Measurements from ENCODE around the gene KBTBD8. TPM values are rescaled to one million over a fixed set of nuclear protein-coding genes. Genes with fewer than 3 reads are reported as not detected.

Gene KBTBD8
- total and polyA plus RNA-seq, 2 donors (not counting 1 experiment from before 2014, with no cell fraction given) = 27.6 to 31.6 TPM

- H3K4me3 Mint-ChIP-seq = no peak overlapping the region
- Histone ChIP-seq H3K27ac (ENCODE audit: low read length in 2 of 2) (no peak overlapping the region), H3K27me3 (replicated peaks in 1 of 4; ENCODE audit: control extremely low read depth in 1 of 4, control insufficient read depth in 3 of 4, insufficient read depth in 4 of 4, low read length in 3 of 4) (no peaks in the 10 kb centered on the region), H3K4me3 (ENCODE audit: control extremely low read depth in 1 of 5, extremely low read depth in 1 of 5, insufficient read depth in 1 of 5, low read depth in 2 of 5, low read length in 4 of 5) (no peak overlapping the region), H3K4me2 (replicated peaks; ENCODE audit: low read depth, low read length, poor library complexity, severe bottlenecking) (no peak overlapping the region), H3K9me3 (ENCODE audit: control extremely low read depth in 1 of 3, control insufficient read depth in 2 of 3, insufficient read depth in 1 of 3, low read length in 2 of 3) (peaks cover 0 to 3% (median 0%) of the 10 kb centered on the region in 3 donors), H3K79me2 (ENCODE audit: control insufficient read depth, insufficient read depth, low read length) (no peaks in the 10 kb centered on the region), H3K9ac (ENCODE audit: low read length) (no peak overlapping the region), H4K20me1 (ENCODE audit: control insufficient read depth, insufficient read depth, low read length, poor library complexity, severe bottlenecking) (no peaks in the 10 kb centered on the region), H2AFZ (ENCODE audit: insufficient read depth, low read depth, low read length, poor library complexity, severe bottlenecking) (no peak overlapping the region), H3K4me1 (ENCODE audit: control insufficient read depth in 2 of 2, insufficient read depth in 2 of 2, low read length in 2 of 2) (peaks cover 4 to 6% of the 10 kb centered on the region in 2 donors), H3K36me3 (replicated peaks in 1 of 2; ENCODE audit: control extremely low read depth in 1 of 2, control insufficient read depth in 1 of 2, extremely low read depth in 1 of 2, insufficient read depth in 2 of 2, low read length in 1 of 2) (no peaks in the 10 kb centered on the region)
- no peak for ATAC-seq (ENCODE audit: low read depth)
- CTCF ChIA-PET = interaction anchor here (0.7 to 9.0 kb wide), 13 partner anchors 8 to 215 kb away, joined by 3 to 153 read pairs (median 5); partner anchors contain the start of gene KBTBD8
- H3K4me1 Mint-ChIP-seq = peaks cover 6% of the 10 kb centered on the region
- H3K27ac Mint-ChIP-seq = no peak overlapping the region
- no peaks in the 10 kb centered on the region for H3K27me3 Mint-ChIP-seq
- intact Hi-C loops (cut with micrococcal nuclease) = loop anchor here (1.0 kb wide), 3 partner anchors 47 to 99 kb away; no protein-coding TSS in a partner anchor
- TF ChIP-seq CTCF (IDR thresholded peaks at IDR 0.05) = no peak
- TF ChIP-seq EZH2 (IDR thresholded peaks at IDR 0.05; ENCODE audit: borderline replicate concordance, insufficient read depth, low read depth, low read length, poor library complexity, severe bottlenecking) = no peak
- DNase-seq = peak; percentile 42
- WGBS (ENCODE audit: insufficient coverage) = 70% methylated on average over 2 of the region's 4 CpGs
- H3K9me3 Mint-ChIP-seq (ENCODE audit: insufficient read depth) = no peaks in the 10 kb centered on the region
- POLR2A ChIA-PET = no interaction called here
Observed at GRCh38 chr3:67037615-67038014, 39.5 kb downstream of the KBTBD8 start.

DNA sequence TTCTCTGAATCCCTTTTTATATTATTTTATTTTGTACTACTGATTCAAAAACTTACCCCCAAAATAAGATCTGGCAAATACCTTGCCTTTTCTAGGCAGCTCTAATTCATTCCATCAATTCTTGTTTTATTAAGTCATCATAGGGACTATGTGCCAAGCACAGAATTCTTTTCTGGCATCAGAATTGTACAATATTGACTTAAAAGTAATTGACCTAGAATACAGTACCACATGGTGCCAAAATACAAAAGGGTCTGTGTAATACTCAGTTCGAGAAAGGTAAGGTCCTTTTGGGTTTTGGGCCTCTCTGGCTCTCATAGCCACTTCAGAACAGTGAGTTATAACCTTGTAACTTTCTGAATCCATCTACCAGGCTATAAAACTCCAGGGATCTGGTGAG lies 46.2 kb downstream of the KBTBD8 start:
- intact Hi-C loops (cut with micrococcal nuclease) = no loop called here
- H3K4me1 Mint-ChIP-seq = peaks cover 37% of the 10 kb centered on the region

More for the DNA sequence above, 46.2 kb downstream of the KBTBD8 start:
- H3K27ac ChIP-seq (ENCODE audit: low read length in 2 of 2) = peak overlapping the region in 1 of 2 donors; percentile 87
- H3K36me3 ChIP-seq (replicated peaks in 1 of 2; ENCODE audit: control extremely low read depth in 1 of 2, control insufficient read depth in 1 of 2, extremely low read depth in 1 of 2, insufficient read depth in 2 of 2, low read length in 1 of 2) = no peaks in the 10 kb centered on the region
- no CpG with 5 or more reads among the region's 1 CpG for WGBS (ENCODE audit: insufficient coverage)
- TF ChIP-seq CTCF (IDR thresholded peaks at IDR 0.05) (no peak), EZH2 (IDR thresholded peaks at IDR 0.05; ENCODE audit: borderline replicate concordance, insufficient read depth, low read depth, low read length, poor library complexity, severe bottlenecking) (no peak)
- H3K9ac ChIP-seq (ENCODE audit: low read length) = no peak overlapping the region
- H3K4me1 ChIP-seq (ENCODE audit: control insufficient read depth in 2 of 2, insufficient read depth in 2 of 2, low read length in 2 of 2) = peaks cover 35 to 47% of the 10 kb centered on the region in 2 donors
- Mint-ChIP-seq H3K27ac (peak overlapping the region; percentile 54), H3K27me3 (no peaks in the 10 kb centered on the region), H3K9me3 (ENCODE audit: insufficient read depth) (no peaks in the 10 kb centered on the region), H3K4me3 (no peak overlapping the region)
- no peak for DNase-seq
- peak overlapping the region; percentile 73 for H3K4me2 ChIP-seq (replicated peaks; ENCODE audit: low read depth, low read length, poor library complexity, severe bottlenecking)
- ChIA-PET CTCF (no interaction called here), POLR2A (no interaction called here)
- no peaks in the 10 kb centered on the region for H3K27me3 ChIP-seq (replicated peaks in 1 of 4; ENCODE audit: control extremely low read depth in 1 of 4, control insufficient read depth in 3 of 4, insufficient read depth in 4 of 4, low read length in 3 of 4)
- no peak for ATAC-seq (ENCODE audit: low read depth)
- H3K9me3 ChIP-seq (ENCODE audit: control extremely low read depth in 1 of 3, control insufficient read depth in 2 of 3, insufficient read depth in 1 of 3, low read length in 2 of 3) = peaks cover 0 to 3% (median 2%) of the 10 kb centered on the region in 3 donors
- H3K4me3 ChIP-seq (ENCODE audit: control extremely low read depth in 1 of 5, extremely low read depth in 1 of 5, insufficient read depth in 1 of 5, low read depth in 2 of 5, low read length in 4 of 5) = no peak overlapping the region
- H4K20me1 ChIP-seq (ENCODE audit: control insufficient read depth, insufficient read depth, low read length, poor library complexity, severe bottlenecking) = no peaks in the 10 kb centered on the region
- no peaks in the 10 kb centered on the region for H3K79me2 ChIP-seq (ENCODE audit: control insufficient read depth, insufficient read depth, low read length)
- peak overlapping the region; percentile 21 for H2AFZ ChIP-seq (ENCODE audit: insufficient read depth, low read depth, low read length, poor library complexity, severe bottlenecking)
